Anterior cingulate cortex (tissue), 58 donors: ENCODE results near the gene MATR3.

ENCODE experiments used
- DNase-seq, 58 donors: peaks; one replicate each; lab custom pipeline; 2025; lab: John Stamatoyannopoulos, UW

Gene MATR3

DNA sequence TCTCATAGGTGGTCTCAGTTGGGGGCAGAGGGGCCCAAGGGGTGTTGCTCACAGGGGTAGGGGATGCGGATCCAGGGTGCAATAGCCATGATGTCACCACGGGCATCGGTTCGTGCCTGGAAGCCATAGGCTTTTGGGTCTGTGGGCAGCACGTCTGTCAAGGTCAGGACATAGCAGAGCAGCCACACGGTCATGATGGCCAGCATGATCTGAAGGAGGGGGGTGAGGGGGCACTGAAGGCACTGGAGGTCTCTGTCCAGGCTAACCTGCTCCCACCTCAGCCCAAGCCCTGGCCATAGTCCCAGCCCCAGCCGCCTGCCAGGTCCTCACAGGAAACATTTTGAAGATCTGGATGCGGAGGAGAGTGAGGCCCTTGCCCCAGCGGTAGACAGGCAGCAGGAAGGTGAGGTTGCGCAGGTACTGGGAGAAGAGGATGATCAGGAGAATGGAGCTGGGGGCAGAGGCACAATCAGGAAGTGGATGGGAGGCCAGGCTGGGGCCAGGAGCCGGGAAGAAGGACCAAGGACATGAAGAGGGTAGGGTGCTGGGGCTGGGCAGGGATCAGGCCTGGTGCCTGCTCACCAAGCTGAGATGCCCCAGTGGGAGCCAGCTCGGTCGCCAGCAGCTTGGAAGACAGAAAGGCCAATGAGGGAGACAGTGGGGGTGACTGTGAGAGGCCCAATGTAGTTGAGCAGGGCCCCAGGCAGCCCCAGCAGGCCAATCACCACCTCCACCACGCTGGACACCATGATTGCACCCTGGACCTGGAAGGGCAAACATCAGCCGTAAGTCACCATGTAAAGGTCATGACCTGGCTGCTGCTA lies 86.3 kb downstream of the MATR3 start:
- no peak for DNase-seq
